Transverse colon (tissue), 4 donors: ENCODE measurements around the gene MBD3L2B. TPM values are rescaled to one million over a fixed set of nuclear protein-coding genes. Genes with fewer than 3 reads are reported as not detected.
"Not testable (repeated sequence)": the region's sequence is repeated elsewhere in the genome, so short reads cannot be mapped to it uniquely, and the experiment has no call there.

Source experiments
- DNase-seq: peaks from one replicate; pipeline ENCODE4 v3.0.0-alpha.2; 2019
- H3K27ac ChIP-seq, 4 donors: fragments of 200-600 bp; sonication (generic); 2 replicates each; pipeline ENCODE4 v1.5.1; 2016 to 2018; ENCODE audit warnings: inconsistent platforms in 4 of 4
- H3K27me3 ChIP-seq: fragments of 200-600 bp; sonication (generic); 2 replicates; pipeline ENCODE4 v1.5.1; 2017; ENCODE audit warnings: inconsistent platforms
- H3K36me3 ChIP-seq, 4 donors: fragments of 200-600 bp; sonication (generic); 2 replicates each; pipeline ENCODE4 v1.5.1; 2017 to 2019; ENCODE audit warnings: inconsistent platforms in 4 of 4
- H3K4me1 ChIP-seq, 4 donors: fragments of 200-600 bp; sonication (generic); 2 replicates each; pipeline ENCODE4 v1.5.1; 2017 to 2020; ENCODE audit warnings: inconsistent platforms in 4 of 4
- H3K4me3 ChIP-seq, 4 donors: fragments of 200-600 bp; sonication (generic); 1 replicate in 1 of 4; 2 replicates in 3 of 4; pipeline versions ENCODE4 v1.5.1 to v1.6.1; 2017 to 2019; ENCODE audit warnings: inconsistent platforms in 4 of 4
- H3K9me3 ChIP-seq, 2 donors: fragments of 200-600 bp; sonication (generic); 2 replicates each; pipeline ENCODE4 v1.5.1; 2017 to 2019; ENCODE audit warnings: inconsistent platforms in 2 of 2
- EP300 ChIP-seq: sonication (generic); formaldehyde crosslinking; IDR thresholded peaks from one replicate; pipeline ENCODE4 v1.6.1; 2017; ENCODE audit warnings: antibody characterized with exemption, low read depth
- POLR2A ChIP-seq: fragments of 450-650 bp; IDR thresholded peaks from one replicate; pipeline ENCODE4 v1.6.1; 2016; ENCODE audit warnings: antibody characterized with exemption, mild to moderate bottlenecking, moderate library complexity
- POLR2AphosphoS5 ChIP-seq, 3 donors: sonication (generic); formaldehyde crosslinking; IDR thresholded peaks; one replicate each; pipeline ENCODE4 v1.6.1; 2016; ENCODE audit warnings: antibody characterized with exemption in 3 of 3
- WGBS, 2 donors: methylation state at CpG; one replicate each; pipeline ENCODE4 v1.1.5; 2018; ENCODE audit warnings: low coverage in 1 of 2; 5-methylcytosine and 5-hydroxymethylcytosine counted together
- in situ Hi-C, 4 donors: fragments of 200-750 bp; cut with MboI; loops; one replicate each; pipeline versions ENCODE4 v1.15.0 to v1.15.1; 2017; ENCODE audit warnings: low sequenced_read_pairs in 3 of 4, low pct_ligation_motif_present in 1 of 4, low pct_unique_long_range_greater_than_20kb in 1 of 4
- intact Hi-C: fragments of 100-400 bp; cut with DNase I; formaldehyde crosslinking; loops from one replicate; pipeline ENCODE4 v1.15.1; 2023; ENCODE audit warnings: low total_unique reads
- total RNA-seq, 4 donors: library from RNA; depleted of rRNA; stranded (reverse); fragments of >200 nt; gene quantifications; one replicate each; pipeline ENCODE4 v1.1.0, GENCODE V29; 2016
- TF ChIP-seq, protein P1 (sequence below), 5 experiments: fragments of 200-600 bp in 3 of 5; fragments of 450-650 bp in 2 of 5; sonication (generic) in 3 of 5; IDR thresholded peaks; 1 replicate in 2 of 5; 2 replicates in 3 of 5; pipeline ENCODE4 v1.5.1; 2016 to 2017; ENCODE audit warnings: antibody characterized with exemption in 5 of 5, inconsistent platforms in 3 of 5, mild to moderate bottlenecking in 2 of 5, moderate library complexity in 1 of 5

MBD3L2B gene
- not detected for total RNA-seq

GRCh38 chr19:7021331-7021730 is at the start of gene MBD3L2B:
Gene MBD3L2B, minus strand, starts transcription at chr19:7021431. Its CDS starts 34 bp downstream, at chr19:7021397.
- no CpG with 5 or more reads among the region's 6 CpGs for whole genome bisulfite sequencing, 2 donors
- DNase-seq, H3K27ac ChIP-seq, H3K4me1 ChIP-seq, H3K27me3 ChIP-seq, intact Hi-C loops, H3K4me3 ChIP-seq, H3K9me3 ChIP-seq, H3K36me3 ChIP-seq, in situ Hi-C loops: not testable (repeated sequence)

DNA sequence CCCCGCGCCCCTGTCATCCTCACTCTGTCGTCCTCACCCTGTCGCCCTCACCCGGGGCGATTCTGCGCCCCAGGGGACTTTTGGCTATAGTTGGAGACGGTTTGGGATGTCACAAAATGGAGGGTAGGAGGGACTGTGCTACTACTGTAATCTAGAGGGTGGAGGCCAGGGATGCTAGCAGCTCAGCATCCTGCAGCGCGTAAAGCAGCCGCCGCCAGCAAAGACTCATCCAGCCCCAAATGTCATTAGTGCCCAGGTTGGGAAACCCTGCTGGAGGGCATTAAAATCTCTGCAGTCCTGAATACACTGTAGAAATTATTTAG is 48.6 kb upstream of the MBD3L2B start:
- Histone ChIP-seq H3K9me3 (no peaks in the 10 kb centered on the region), H3K4me1 (peaks cover 8 to 10% (median 8%) of the 10 kb centered on the region in 4 donors), H3K27me3 (no peaks in the 10 kb centered on the region), H3K36me3 (peaks cover 0 to 34% (median 15%) of the 10 kb centered on the region in 4 donors), H3K27ac (peak overlapping the region; percentile 85 to 88 (median 86)), H3K4me3 (peak overlapping the region; percentile 52 to 95 (median 82))
- DNase-seq, result no peak
- in situ Hi-C loops, result no loop called here
- WGBS, 2 donors, result 0% methylated on average over 12 of the region's 12 CpGs; no CpG with 5 or more reads in 1 of the 2 donors
- TF ChIP-seq POLR2A, result no peak
- TF ChIP-seq, protein P1, sequence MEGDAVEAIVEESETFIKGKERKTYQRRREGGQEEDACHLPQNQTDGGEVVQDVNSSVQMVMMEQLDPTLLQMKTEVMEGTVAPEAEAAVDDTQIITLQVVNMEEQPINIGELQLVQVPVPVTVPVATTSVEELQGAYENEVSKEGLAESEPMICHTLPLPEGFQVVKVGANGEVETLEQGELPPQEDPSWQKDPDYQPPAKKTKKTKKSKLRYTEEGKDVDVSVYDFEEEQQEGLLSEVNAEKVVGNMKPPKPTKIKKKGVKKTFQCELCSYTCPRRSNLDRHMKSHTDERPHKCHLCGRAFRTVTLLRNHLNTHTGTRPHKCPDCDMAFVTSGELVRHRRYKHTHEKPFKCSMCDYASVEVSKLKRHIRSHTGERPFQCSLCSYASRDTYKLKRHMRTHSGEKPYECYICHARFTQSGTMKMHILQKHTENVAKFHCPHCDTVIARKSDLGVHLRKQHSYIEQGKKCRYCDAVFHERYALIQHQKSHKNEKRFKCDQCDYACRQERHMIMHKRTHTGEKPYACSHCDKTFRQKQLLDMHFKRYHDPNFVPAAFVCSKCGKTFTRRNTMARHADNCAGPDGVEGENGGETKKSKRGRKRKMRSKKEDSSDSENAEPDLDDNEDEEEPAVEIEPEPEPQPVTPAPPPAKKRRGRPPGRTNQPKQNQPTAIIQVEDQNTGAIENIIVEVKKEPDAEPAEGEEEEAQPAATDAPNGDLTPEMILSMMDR (IDR thresholded peaks at IDR 0.05), result no peak
- no peak for TF ChIP-seq POLR2AphosphoS5 (IDR thresholded peaks at IDR 0.05)
- TF ChIP-seq EP300, result no peak
- intact Hi-C loops, result loop anchor here (10.0 kb wide), 1 partner anchor 1585 kb away; no protein-coding TSS in a partner anchor

- intact Hi-C loops (loop anchor here (10.0 kb wide), 1 partner anchor 1586 kb away; no protein-coding TSS in a partner anchor), in situ Hi-C loops (no loop called here)
- 0% methylated on average over 1 to 47 of the region's 56 CpGs for WGBS, 2 donors
- Histone ChIP-seq H3K4me1 (peaks cover 8 to 10% (median 8%) of the 10 kb centered on the region in 4 donors), H3K9me3 (no peaks in the 10 kb centered on the region), H3K27me3 (no peaks in the 10 kb centered on the region), H3K36me3 (peaks cover 0 to 31% (median 13%) of the 10 kb centered on the region in 4 donors), H3K27ac (peak within 1 kb of the TSS; percentile 85 to 88 (median 86)), H3K4me3 (peak within 1 kb of the TSS; percentile 52 to 95 (median 82))
- TF ChIP-seq POLR2A (peak; percentile 71), POLR2AphosphoS5 (IDR thresholded peaks at IDR 0.05) (peak; percentile 63 to 81 (median 73))
- TF ChIP-seq, protein P1 (IDR thresholded peaks at IDR 0.05), result no peak
- DNase-seq, result peak; percentile 100
Observed at GRCh38 chr19:7069042-7069903, 48.0 kb upstream of the MBD3L2B start, which contains the start of gene ZNF557. Gene ZNF557, plus strand, starts transcription at chr19:7069703. Its CDS starts 5,372 bp downstream, at chr19:7075075.

- peak overlapping the region in 3 of 4 donors; percentile 9 to 59 (median 43) for H3K27ac ChIP-seq
- H3K4me1 ChIP-seq, result peaks cover 8 to 10% (median 8%) of the 10 kb centered on the region in 4 donors
- no peaks in the 10 kb centered on the region for H3K9me3 ChIP-seq
- TF ChIP-seq, protein P1 (IDR thresholded peaks at IDR 0.05), result no peak
- TF ChIP-seq EP300, result no peak
- TF ChIP-seq POLR2AphosphoS5 (IDR thresholded peaks at IDR 0.05), result no peak
- no peak for TF ChIP-seq POLR2A
- no peak overlapping the region for H3K4me3 ChIP-seq
- WGBS, 2 donors, result 62 to 81% methylated on average over 3 to 6 of the region's 6 CpGs
- no peak for DNase-seq
- no peaks in the 10 kb centered on the region for H3K27me3 ChIP-seq
- intact Hi-C loops (loop anchor here (10.0 kb wide), 1 partner anchor 1586 kb away; no protein-coding TSS in a partner anchor), in situ Hi-C loops (no loop called here)
- H3K36me3 ChIP-seq, result peaks cover 0 to 24% (median 10%) of the 10 kb centered on the region in 4 donors
Observed at GRCh38 chr19:7068599-7068998, 47.4 kb upstream of the MBD3L2B start.
